Uterus (tissue), 4 donors: Measurements from ENCODE around the gene PPP2R5A. TPM values are rescaled to one million over a fixed set of nuclear protein-coding genes. Genes with fewer than 3 reads are reported as not detected.

Experiments
- DNase-seq, 2 donors: peaks; one replicate each; pipeline ENCODE4 v3.0.0-alpha.2; 2019 to 2020
- H3K27ac ChIP-seq, 2 donors: fragments of 200-600 bp; sonication (generic); 1 replicate in 1 of 2; 2 replicates in 1 of 2; pipeline ENCODE4 v1.5.1; 2016 to 2018
- H3K27me3 ChIP-seq, 2 donors: fragments of 200-600 bp; sonication (generic); one replicate each; pipeline ENCODE4 v1.5.1; 2018 to 2019; ENCODE audit warnings: control low read depth in 1 of 2
- H3K36me3 ChIP-seq, 2 donors: fragments of 200-600 bp; sonication (generic); one replicate each; pipeline ENCODE4 v1.5.1; 2019; ENCODE audit warnings: control low read depth in 1 of 2
- H3K4me1 ChIP-seq, 2 donors: fragments of 200-600 bp; sonication (generic); one replicate each; pipeline ENCODE4 v1.5.1; 2018 to 2019; ENCODE audit warnings: control low read depth in 1 of 2
- H3K4me3 ChIP-seq, 2 donors: fragments of 200-600 bp; sonication (generic); 1 replicate in 1 of 2; 2 replicates in 1 of 2; pipeline ENCODE4 v1.5.1; 2018 to 2019; ENCODE audit warnings: mild to moderate bottlenecking in 1 of 2
- H3K9me3 ChIP-seq, 2 donors: fragments of 200-600 bp; sonication (generic); one replicate each; pipeline ENCODE4 v1.5.1; 2019; ENCODE audit warnings: control low read depth in 1 of 2
- POLR2A ChIP-seq, 2 donors: fragments of 450-650 bp; IDR thresholded peaks; one replicate each; pipeline ENCODE4 v1.6.1; 2016; ENCODE audit warnings: antibody characterized with exemption in 2 of 2, mild to moderate bottlenecking in 1 of 2, moderate library complexity in 1 of 2
- intact Hi-C: fragments of 100-400 bp; cut with DNase I; formaldehyde crosslinking; loops from one replicate; pipeline ENCODE4 v1.15.1; 2023; ENCODE audit warnings: low total_unique reads
- total RNA-seq, 4 donors: library from RNA; depleted of rRNA in 3 of 4; stranded (reverse); fragments of >200 nt in 3 of 4; gene quantifications; one replicate each; pipeline versions ENCODE4 v1.1.0 to v1.2.4, GENCODE V29; 2014 to 2023
- TF ChIP-seq, protein P1 (sequence below), 4 experiments: fragments of 200-600 bp in 2 of 4; fragments of 450-650 bp in 2 of 4; sonication (generic) in 2 of 4; IDR thresholded peaks; one replicate each; pipeline ENCODE4 v1.5.1; 2016 to 2019; ENCODE audit warnings: antibody characterized with exemption in 4 of 4, mild to moderate bottlenecking in 2 of 4, moderate library complexity in 1 of 4
- donor health status: DM: yes; HTN: yes; CAD: no.

The PPP2R5A gene
- total RNA-seq, 4 donors from 2014 or later = 14.9 to 44.4 (median 34.6) TPM

DNA sequence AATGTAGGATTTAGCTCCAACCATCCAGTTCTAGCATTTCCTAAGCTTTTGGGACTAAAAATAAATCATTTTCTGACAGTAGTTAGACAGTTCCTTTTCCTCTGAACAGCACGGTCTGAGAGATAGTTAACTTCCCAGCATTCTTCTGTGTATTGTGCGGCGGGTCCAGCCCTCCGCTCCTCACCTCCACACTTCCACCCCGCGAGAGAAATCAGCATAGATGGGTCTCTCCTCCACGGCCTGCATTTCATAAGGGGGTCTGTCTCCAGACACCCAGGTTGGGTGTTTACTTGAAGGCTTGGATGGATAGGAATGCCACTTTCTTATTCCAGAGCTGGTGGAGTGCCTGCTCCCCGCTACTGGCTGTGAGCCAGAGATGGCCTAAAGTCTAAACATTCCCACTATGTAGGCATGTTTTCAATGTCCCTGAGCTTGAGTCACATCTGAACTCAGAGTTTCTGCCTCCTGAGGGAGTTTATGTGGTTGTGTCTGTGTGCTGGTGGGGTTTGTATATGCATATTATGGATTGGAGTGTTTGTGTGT lies 38.0 kb upstream of the PPP2R5A start:
- intact Hi-C loops = no loop called here
- TF ChIP-seq POLR2A (IDR thresholded peaks at IDR 0.05) = no peak
- TF ChIP-seq, protein P1, sequence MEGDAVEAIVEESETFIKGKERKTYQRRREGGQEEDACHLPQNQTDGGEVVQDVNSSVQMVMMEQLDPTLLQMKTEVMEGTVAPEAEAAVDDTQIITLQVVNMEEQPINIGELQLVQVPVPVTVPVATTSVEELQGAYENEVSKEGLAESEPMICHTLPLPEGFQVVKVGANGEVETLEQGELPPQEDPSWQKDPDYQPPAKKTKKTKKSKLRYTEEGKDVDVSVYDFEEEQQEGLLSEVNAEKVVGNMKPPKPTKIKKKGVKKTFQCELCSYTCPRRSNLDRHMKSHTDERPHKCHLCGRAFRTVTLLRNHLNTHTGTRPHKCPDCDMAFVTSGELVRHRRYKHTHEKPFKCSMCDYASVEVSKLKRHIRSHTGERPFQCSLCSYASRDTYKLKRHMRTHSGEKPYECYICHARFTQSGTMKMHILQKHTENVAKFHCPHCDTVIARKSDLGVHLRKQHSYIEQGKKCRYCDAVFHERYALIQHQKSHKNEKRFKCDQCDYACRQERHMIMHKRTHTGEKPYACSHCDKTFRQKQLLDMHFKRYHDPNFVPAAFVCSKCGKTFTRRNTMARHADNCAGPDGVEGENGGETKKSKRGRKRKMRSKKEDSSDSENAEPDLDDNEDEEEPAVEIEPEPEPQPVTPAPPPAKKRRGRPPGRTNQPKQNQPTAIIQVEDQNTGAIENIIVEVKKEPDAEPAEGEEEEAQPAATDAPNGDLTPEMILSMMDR (IDR thresholded peaks at IDR 0.05) = no peak
- Histone ChIP-seq H3K9me3 (no peaks in the 10 kb centered on the region), H3K4me1 (peaks cover 0 to 5% of the 10 kb centered on the region in 2 donors), H3K36me3 (no peaks in the 10 kb centered on the region), H3K27me3 (no peaks in the 10 kb centered on the region), H3K4me3 (no peak overlapping the region), H3K27ac (no peak overlapping the region)
- no peak for DNase-seq

DNA sequence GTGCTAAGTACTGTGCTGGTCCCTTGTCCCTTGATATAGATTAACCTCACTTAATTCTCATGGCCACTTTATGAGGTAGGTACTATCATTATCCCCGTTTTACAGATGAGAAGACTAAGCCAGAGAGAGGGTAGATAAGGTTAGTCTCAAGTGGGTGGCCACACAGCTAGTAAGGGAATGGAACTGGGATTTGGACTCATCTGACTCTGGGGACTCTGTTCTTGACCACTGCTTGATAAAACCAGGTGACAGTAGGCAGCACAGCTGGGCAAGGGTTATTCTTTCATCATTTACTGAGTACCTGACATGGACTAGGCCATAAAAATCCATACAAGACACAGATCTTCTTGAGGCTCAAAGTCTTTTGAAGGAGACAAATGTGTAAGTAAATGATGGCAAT lies 37.2 kb upstream of the PPP2R5A start:
- Histone ChIP-seq H3K4me1 (no peaks in the 10 kb centered on the region), H3K36me3 (no peaks in the 10 kb centered on the region), H3K9me3 (no peaks in the 10 kb centered on the region), H3K4me3 (no peak overlapping the region), H3K27ac (no peak overlapping the region), H3K27me3 (no peaks in the 10 kb centered on the region)
- TF ChIP-seq, protein P1 (IDR thresholded peaks at IDR 0.05) = no peak
- TF ChIP-seq POLR2A (IDR thresholded peaks at IDR 0.05) = no peak
- no peak for DNase-seq
- intact Hi-C loops = no loop called here

DNA sequence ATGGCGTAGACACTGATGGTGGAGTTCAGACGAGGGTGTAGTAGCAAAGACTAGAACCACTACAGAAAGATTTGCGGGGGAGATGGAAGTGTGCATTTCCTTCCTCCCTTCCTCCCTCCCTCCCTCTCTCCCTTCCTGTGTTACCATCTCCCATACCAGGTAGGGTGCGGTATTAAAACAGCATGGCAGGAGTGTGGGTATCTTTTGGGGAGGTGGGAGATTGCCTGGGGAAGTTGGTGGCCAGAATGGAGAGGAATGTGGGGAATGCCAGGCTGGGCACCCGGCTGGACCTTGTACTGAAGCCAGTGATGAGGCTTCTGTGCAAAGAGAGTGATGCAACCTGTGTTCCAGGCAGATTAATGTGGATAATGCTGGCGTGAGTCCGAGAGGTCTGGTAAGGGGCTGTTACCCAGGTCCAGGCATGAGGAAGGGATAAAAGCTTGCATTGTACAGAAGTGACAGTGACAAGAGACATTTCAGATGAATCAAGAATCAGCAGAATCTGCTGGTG lies 30.3 kb upstream of the PPP2R5A start:
- intact Hi-C loops = no loop called here
- H3K27ac ChIP-seq = no peak overlapping the region
- no peak for TF ChIP-seq POLR2A (IDR thresholded peaks at IDR 0.05)

DNA sequence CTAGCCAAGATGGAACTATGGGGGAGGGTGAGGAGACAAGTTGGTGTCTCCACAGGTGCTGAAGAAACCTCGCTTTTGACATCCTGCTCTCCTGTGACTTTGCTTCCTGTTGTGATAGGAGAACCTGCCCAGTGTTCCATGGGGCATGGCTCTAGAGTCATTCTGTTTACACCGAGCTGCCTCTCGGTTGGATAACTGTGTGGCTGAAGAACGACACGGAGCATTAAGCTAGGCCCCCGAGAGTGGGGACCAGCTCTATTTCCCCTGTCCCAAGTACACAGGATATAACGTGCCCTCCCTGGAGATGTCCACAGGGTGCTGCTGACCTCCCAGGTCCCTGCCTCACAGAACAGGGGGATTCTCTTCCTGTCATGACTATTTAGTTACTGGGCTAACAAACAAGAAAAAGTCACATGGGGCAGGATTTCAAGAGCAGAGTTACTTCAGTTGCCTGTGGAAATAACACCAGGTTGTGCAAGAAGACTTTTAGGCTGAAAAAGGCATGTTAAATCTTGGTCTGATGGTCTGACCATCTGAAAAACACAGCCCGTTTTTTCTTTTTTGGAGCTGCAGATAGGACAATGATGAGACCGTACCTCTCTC lies 29.4 kb upstream of the PPP2R5A start:
- H3K4me3 ChIP-seq = no peak overlapping the region
- TF ChIP-seq POLR2A (IDR thresholded peaks at IDR 0.05) = no peak
- TF ChIP-seq, protein P1 (IDR thresholded peaks at IDR 0.05) = no peak
- no peaks in the 10 kb centered on the region for H3K36me3 ChIP-seq
- no peaks in the 10 kb centered on the region for H3K27me3 ChIP-seq
- no peak overlapping the region for H3K27ac ChIP-seq
- H3K4me1 ChIP-seq = no peaks in the 10 kb centered on the region
- no peak for DNase-seq
- intact Hi-C loops = no loop called here
- no peaks in the 10 kb centered on the region for H3K9me3 ChIP-seq

More for the DNA sequence above, 30.3 kb upstream of the PPP2R5A start:
- Histone ChIP-seq H3K4me1 (no peaks in the 10 kb centered on the region), H3K4me3 (no peak overlapping the region), H3K27me3 (no peaks in the 10 kb centered on the region), H3K9me3 (no peaks in the 10 kb centered on the region), H3K36me3 (no peaks in the 10 kb centered on the region)
- no peak for DNase-seq

DNA sequence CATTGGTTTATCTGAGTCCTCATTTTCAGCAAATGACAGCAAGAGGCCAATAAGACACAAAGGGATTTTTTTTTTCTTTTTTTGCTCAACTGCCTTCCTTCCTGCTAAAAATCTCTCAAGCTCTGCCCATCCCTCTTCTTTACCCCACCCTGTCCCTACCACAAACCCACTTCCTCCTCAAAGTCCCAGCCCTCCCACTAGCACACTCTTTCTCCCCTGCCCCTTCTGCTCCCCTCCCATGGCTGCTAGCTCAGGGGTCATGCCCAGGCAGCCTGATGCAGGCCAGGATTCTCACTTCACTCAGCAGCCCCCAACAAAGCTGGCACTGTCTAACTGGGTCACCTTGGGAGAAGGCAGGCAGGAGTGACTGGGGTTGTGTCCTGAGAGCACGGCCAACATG lies 28.8 kb upstream of the PPP2R5A start:
- Histone ChIP-seq H3K4me1 (no peaks in the 10 kb centered on the region), H3K4me3 (no peak overlapping the region), H3K36me3 (no peaks in the 10 kb centered on the region), H3K27me3 (no peaks in the 10 kb centered on the region), H3K9me3 (no peaks in the 10 kb centered on the region), H3K27ac (no peak overlapping the region)
- intact Hi-C loops = no loop called here
- TF ChIP-seq, protein P1 (IDR thresholded peaks at IDR 0.05) = no peak
- no peak for TF ChIP-seq POLR2A (IDR thresholded peaks at IDR 0.05)
- DNase-seq = no peak
